Epithelial cell of proximal tubule (primary cell): ENCODE results near the gene TESMIN. TPM values are rescaled to one million over a fixed set of nuclear protein-coding genes. Genes with fewer than 3 reads are reported as not detected.

ENCODE experiments used
- DNase-seq: peaks from one replicate; pipeline ENCODE4 v3.0.0-alpha.2; 2011; ENCODE audit warnings: low read depth
- H3K4me3 ChIP-seq: 2 replicates; pipeline ENCODE4 v1.5.1; 2011; ENCODE audit warnings: low read depth, mild to moderate bottlenecking, low read length
- total RNA-seq: library from RNA; depleted of rRNA; stranded (reverse); fragments of >200 nt; gene quantifications from 2 replicates; pipeline ENCODE4 v1.2.3, GENCODE V29; 2015
- TF ChIP-seq, protein P1 (sequence below): conservative IDR thresholded peaks from 2 replicates; pipeline ENCODE4 v1.5.1; 2012; ENCODE audit warnings: low read depth, mild to moderate bottlenecking, low read length

TESMIN gene
- total RNA-seq, 1 donor from 2014 or later, result 8.2 TPM

DNA sequence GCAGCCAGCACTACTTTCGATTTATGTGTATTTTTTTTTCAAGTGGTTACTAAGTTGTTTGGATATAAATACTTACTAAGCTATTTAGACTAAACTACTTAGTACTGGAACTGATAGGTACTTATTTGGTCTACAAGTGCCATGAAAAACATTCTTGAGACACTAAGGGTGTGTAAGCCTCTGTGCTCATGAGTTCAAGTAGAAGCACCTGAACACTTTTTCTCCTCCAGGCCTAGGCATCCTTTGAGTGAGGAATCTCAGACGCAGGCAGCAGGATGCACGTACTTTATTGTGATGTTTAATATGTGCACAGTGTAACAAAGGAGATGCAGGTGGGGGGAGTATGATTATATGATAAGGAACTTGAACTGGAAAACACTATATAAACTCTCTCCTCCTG lies 7.8 kb downstream of the TESMIN start:
- H3K4me3 ChIP-seq, result no peak overlapping the region
- DNase-seq, result no peak
- TF ChIP-seq, protein P1, sequence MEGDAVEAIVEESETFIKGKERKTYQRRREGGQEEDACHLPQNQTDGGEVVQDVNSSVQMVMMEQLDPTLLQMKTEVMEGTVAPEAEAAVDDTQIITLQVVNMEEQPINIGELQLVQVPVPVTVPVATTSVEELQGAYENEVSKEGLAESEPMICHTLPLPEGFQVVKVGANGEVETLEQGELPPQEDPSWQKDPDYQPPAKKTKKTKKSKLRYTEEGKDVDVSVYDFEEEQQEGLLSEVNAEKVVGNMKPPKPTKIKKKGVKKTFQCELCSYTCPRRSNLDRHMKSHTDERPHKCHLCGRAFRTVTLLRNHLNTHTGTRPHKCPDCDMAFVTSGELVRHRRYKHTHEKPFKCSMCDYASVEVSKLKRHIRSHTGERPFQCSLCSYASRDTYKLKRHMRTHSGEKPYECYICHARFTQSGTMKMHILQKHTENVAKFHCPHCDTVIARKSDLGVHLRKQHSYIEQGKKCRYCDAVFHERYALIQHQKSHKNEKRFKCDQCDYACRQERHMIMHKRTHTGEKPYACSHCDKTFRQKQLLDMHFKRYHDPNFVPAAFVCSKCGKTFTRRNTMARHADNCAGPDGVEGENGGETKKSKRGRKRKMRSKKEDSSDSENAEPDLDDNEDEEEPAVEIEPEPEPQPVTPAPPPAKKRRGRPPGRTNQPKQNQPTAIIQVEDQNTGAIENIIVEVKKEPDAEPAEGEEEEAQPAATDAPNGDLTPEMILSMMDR, result no peak

DNA sequence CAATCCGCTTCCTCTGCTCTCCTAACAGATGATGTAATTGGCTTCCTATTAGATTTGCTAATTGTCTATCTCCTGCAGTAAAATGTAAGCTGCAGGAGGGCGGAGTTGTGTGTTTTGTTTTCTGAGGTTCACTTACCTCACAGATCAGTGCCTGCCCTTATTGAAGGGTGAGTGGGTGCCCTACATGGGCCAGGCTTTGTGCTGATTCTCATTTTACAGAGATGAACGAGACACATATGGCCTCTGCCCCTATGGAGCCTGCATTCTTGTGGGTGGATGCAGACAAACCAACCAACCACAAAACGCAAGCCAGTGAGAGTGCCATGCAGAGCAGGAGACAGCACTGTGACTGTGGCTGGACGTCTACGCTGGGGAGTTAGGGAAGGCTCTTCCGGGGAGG lies 9.9 kb downstream of the TESMIN start:
- H3K4me3 ChIP-seq, result no peak overlapping the region
- TF ChIP-seq, protein P1, result no peak
- no peak for DNase-seq

DNA sequence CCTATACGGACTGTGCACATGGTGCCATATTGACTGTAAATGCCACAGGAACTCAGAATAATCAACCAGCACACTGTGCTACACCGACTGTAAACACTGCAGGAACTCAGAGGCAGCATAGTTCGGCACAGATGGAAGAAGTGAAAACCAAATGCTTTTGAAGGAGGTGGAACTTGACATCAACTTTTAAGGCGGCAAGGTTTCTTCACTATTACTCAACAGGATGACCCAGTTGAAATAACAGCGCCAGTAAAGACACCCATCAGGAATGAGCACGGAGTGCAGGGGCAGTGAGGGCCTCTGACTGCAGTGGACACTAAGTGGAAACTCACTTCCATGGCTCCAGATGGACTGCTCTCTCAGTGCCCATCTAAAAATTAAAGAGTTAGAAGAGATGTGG lies 15.7 kb downstream of the TESMIN start:
- DNase-seq, result no peak
- TF ChIP-seq, protein P1, result no peak
- H3K4me3 ChIP-seq, result no peak overlapping the region

DNA sequence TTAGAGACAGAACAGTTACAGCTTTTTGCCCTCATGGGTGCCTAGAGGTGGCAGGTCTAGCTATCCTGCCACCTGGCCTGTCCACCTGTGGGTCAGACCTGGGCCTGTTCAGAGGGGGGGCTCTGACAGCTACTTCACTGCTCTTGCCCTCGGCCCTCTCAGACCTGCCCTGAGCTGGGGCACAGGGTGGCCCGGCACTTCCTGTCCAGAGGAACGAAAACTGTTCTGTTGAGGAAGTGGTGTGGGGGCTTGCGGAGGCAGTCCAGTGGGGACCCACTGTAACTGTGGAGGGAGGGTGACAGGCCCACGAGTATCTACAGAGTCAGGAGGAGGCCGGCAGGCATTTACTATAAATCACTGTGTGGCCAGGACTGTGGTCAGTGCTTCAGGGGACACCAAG lies 16.2 kb downstream of the TESMIN start:
- TF ChIP-seq, protein P1, result no peak
- DNase-seq, result no peak
- no peak overlapping the region for H3K4me3 ChIP-seq

DNA sequence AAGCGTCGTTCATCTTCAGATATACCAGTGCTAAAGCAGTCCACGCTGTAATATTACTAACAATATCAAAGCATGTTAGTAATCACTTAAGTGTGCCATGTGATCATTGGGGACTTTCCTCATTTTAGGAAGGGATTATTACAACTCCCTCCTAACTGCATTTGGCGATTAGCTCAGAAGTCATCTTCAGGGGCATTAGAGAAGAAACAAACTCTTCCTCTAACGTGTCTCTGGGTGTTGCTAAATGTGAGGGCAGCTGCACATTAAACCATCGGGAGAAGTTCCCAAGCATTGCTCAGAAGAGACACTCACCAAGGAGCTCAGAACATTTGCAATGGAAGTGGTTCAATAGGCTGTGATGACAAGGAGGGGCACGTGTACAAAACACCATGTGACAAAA lies 17.2 kb downstream of the TESMIN start:
- TF ChIP-seq, protein P1, result no peak
- no peak overlapping the region for H3K4me3 ChIP-seq
- DNase-seq, result no peak

DNA sequence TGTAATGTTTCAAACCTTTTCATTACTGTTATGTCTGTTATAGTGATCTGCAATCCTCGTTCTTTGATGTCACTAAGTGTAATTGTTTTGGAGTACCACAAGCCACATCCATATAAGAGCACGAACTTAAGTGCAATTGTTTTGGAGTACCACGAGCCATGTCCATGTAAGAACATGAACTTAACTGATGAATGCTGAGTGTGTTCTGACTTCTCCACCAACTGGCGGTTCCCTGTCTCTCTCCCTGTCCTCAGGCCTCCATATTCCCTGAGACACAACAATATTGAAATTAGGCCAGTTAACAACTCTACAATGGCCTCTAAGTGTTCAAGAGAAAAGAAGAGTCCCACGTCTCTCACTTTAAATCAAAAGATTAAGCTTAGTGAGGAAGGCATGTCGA lies 23.5 kb downstream of the TESMIN start:
- TF ChIP-seq, protein P1, result peak; percentile 32
- DNase-seq, result no peak
- no peak overlapping the region for H3K4me3 ChIP-seq

DNA sequence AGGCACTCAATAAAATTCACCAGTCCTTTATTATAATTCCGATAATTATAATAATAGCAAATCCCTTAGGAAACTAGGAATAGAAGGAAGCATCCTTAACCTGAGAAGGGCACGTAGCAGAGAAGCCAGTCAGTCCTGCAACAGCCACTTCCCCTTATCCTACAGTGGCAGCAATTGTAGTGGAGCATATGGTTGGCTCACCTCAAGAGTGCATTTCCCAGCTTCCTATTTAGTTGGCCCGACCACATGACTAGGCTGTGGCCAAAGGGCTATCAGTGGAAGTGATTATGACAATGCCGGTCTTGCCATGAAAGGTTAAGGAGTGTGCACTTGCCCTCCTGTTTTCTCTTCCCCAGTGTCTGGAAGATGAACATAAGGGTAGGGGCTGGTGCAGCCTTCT lies 27.0 kb downstream of the TESMIN start:
- DNase-seq, result no peak
- no peak overlapping the region for H3K4me3 ChIP-seq
- TF ChIP-seq, protein P1, result no peak
